AG09319 (cell line): ENCODE measurements around the gene ILF3.

Experiments used
- DNase-seq: peaks from one replicate; pipeline ENCODE4 v3.0.0-alpha.2; 2010; ENCODE audit warnings: low read depth; ENCODE audit errors: extremely low read depth
- CTCF ChIP-seq: IDR thresholded peaks from 2 replicates; pipeline ENCODE4 v1.5.1; 2011; ENCODE audit warnings: low read depth, mild to moderate bottlenecking, inconsistent platforms, low read length, moderate library complexity

ILF3 gene

GRCh38 chr19:10618846-10619245 is 35.3 kb upstream of the ILF3 start:
- DNase-seq, result no peak
- no peak for TF ChIP-seq CTCF

- no peak for DNase-seq
- no peak for TF ChIP-seq CTCF
Observed at GRCh38 chr19:10620786-10621185, 33.4 kb upstream of the ILF3 start.

GRCh38 chr19:10621966-10622365 is 32.2 kb upstream of the ILF3 start:
- TF ChIP-seq CTCF, result no peak
- DNase-seq, result no peak

- DNase-seq, result no peak
- TF ChIP-seq CTCF, result no peak
Observed at GRCh38 chr19:10624585-10624984, 29.6 kb upstream of the ILF3 start.

- TF ChIP-seq CTCF, result no peak
- no peak for DNase-seq
Observed at GRCh38 chr19:10625003-10625761, 29.0 kb upstream of the ILF3 start, which contains the start of gene SLC44A2. Gene SLC44A2, plus strand, starts transcription at chr19:10625553. Its CDS starts 81 bp downstream, at chr19:10625634.

GRCh38 chr19:10625762-10626138 is 28.4 kb upstream of the ILF3 start:
- DNase-seq, result no peak
- no peak for TF ChIP-seq CTCF

- TF ChIP-seq CTCF, result no peak
- DNase-seq, result no peak
Observed at GRCh38 chr19:10631874-10632273, 22.3 kb upstream of the ILF3 start.
